Measurements from ENCODE around the gene HHAT.

- no peak for TF ChIP-seq EZH2 (IDR thresholded peaks at IDR 0.05; ENCODE audit: low read length)
- TF ChIP-seq CTCF (optimal IDR thresholded peaks at IDR 0.05 in 1 of 3, IDR thresholded peaks at IDR 0.05 in 1 of 3, conservative IDR thresholded peaks at IDR 0.05 in 1 of 3; ENCODE audit: extremely low read depth in 1 of 3, insufficient read depth in 2 of 3, low read length in 3 of 3), result no peak
Observed at GRCh38 chr1:210603123-210603522, 274.4 kb downstream of the HHAT start.
